H1 (cell line): ENCODE results near the gene RNASE7.

Experiments
- CREB1 ChIP-seq: IDR thresholded peaks from 2 replicates; pipeline ENCODE4 v1.6.1; 2012; ENCODE audit warnings: inconsistent platforms
- CTCF ChIP-seq, 3 experiments: IDR thresholded peaks; 1 replicate in 2 of 3; 2 replicates in 1 of 3; pipeline versions ENCODE4 v1.5.1 to v1.6.1; 2011; ENCODE audit warnings: low read length in 3 of 3, mild to moderate bottlenecking in 3 of 3, inconsistent platforms in 2 of 3, low read depth in 1 of 3, moderate library complexity in 1 of 3; ENCODE audit not compliant: insufficient read depth in 1 of 3; ENCODE audit errors: control extremely low read depth in 1 of 3
- EZH2 ChIP-seq: fragments of 200-600 bp; sonication (generic); IDR thresholded peaks from 2 replicates; pipeline ENCODE4 v1.7.1; 2012; ENCODE audit warnings: low read depth, mild to moderate bottlenecking, moderate library complexity, low read length, inconsistent platforms; ENCODE audit not compliant: severe bottlenecking
- GABPA ChIP-seq: IDR thresholded peaks from 2 replicates; pipeline ENCODE4 v1.6.1; 2011; ENCODE audit warnings: mild to moderate bottlenecking, low read length, moderate library complexity, borderline replicate concordance; ENCODE audit not compliant: insufficient read depth
- SIN3A ChIP-seq, 2 experiments: IDR thresholded peaks in 1 of 2; conservative IDR thresholded peaks in 1 of 2; 2 replicates each; pipeline ENCODE4 v1.6.1; 2011 to 2012; ENCODE audit warnings: low read length in 2 of 2, improper control_type of control experiment in 1 of 2, low read depth in 1 of 2, mild to moderate bottlenecking in 1 of 2

GRCh38 chr14:21060614-21061346, 18.6 kb downstream of the RNASE7 start:
- TF ChIP-seq CTCF (IDR thresholded peaks at IDR 0.05; ENCODE audit: control extremely low read depth in 1 of 3, insufficient read depth in 1 of 3, low read depth in 1 of 3, low read length in 3 of 3): no peak
- TF ChIP-seq CREB1: no peak
- no peak for TF ChIP-seq EZH2
- no peak for TF ChIP-seq SIN3A (conservative IDR thresholded peaks at IDR 0.05 in 1 of 2, IDR thresholded peaks at IDR 0.05 in 1 of 2; ENCODE audit: low read depth in 1 of 2, low read length in 2 of 2)
- no peak for TF ChIP-seq GABPA
